ENCODE results near the gene PCYT1B. TPM values are rescaled to one million over a fixed set of nuclear protein-coding genes. Genes with fewer than 3 reads are reported as not detected.
A peak's percentile ranks its signal among the peaks of the same experiment; 100 is the strongest.

The PCYT1B gene
- total and polyA plus RNA-seq, 2 experiments from 2014 or later, result 5.8 to 14.6 TPM

GRCh38 chrX:24657671-24658386 is 10.7 kb upstream of the PCYT1B start:
- Histone ChIP-seq H4K20me1 (replicated peaks; ENCODE audit: insufficient read depth) (no peaks in the 10 kb centered on the region), H3K4me2 (peak overlapping the region; percentile 51; the same call in 1 of the 2 replicates), H3K4me3 (no peak overlapping the region), H3K4me1 (ENCODE audit: insufficient read depth) (peaks cover 13% of the 10 kb centered on the region), H2AFZ (peak overlapping the region; percentile 66; the same call in 1 of the 2 replicates), H3K27me3 (ENCODE audit: insufficient read depth) (no peaks in the 10 kb centered on the region), H3K9me2 (ENCODE audit: insufficient read depth) (no peaks in the 10 kb centered on the region), H3K79me2 (replicated peaks; ENCODE audit: insufficient read depth) (no peaks in the 10 kb centered on the region), H3F3A (replicated peaks; ENCODE audit: low read depth) (no peaks in the 10 kb centered on the region), H3K36me3 (ENCODE audit: insufficient read depth) (no peaks in the 10 kb centered on the region), H3K27ac (ENCODE audit: low read depth) (no peak overlapping the region)
- Mint-ChIP-seq H3K27ac (peak overlapping the region; percentile 43; the same call in 1 of the 2 replicates), H3K4me3 (no peak overlapping the region), H3K36me3 (ENCODE audit: low read depth) (no peaks in the 10 kb centered on the region), H3K9me3 (no peaks in the 10 kb centered on the region; the same call in 1 of the 3 replicates), H3K4me1 (peaks cover 13% of the 10 kb centered on the region), H3K27me3 (ENCODE audit: insufficient read depth, low read depth, poor library complexity) (no peaks in the 10 kb centered on the region)
- DNase-seq (ENCODE audit: low spot score) (no peak), ATAC-seq (no peak)
- TF ChIP-seq EZH2 (IDR thresholded peaks at IDR 0.05; ENCODE audit: low read depth, unreplicated experiment) (no peak), ZNF462 (CRISPR knock-in tag; IDR thresholded peaks at IDR 0.05) (no peak), CREB1 (CRISPR knock-in tag; IDR thresholded peaks at IDR 0.05; ENCODE audit: low read depth) (no peak), ETS1 (IDR thresholded peaks at IDR 0.05) (no peak), REST (IDR thresholded peaks at IDR 0.05; ENCODE audit: unreplicated experiment) (no peak), CTCF (conservative IDR thresholded peaks at IDR 0.05; ENCODE audit: low read depth in 2 of 2) (no peak), EZH2phosphoT487 (IDR thresholded peaks at IDR 0.05; ENCODE audit: unreplicated experiment) (no peak), POLR2AphosphoS5 (IDR thresholded peaks at IDR 0.05; ENCODE audit: low read depth) (no peak), ZNF114 (CRISPR knock-in tag; IDR thresholded peaks at IDR 0.05) (no peak), ZNF331 (CRISPR knock-in tag; IDR thresholded peaks at IDR 0.05; ENCODE audit: low read depth) (no peak), JUNB (IDR thresholded peaks at IDR 0.05; ENCODE audit: unreplicated experiment) (no peak), NANOG (IDR thresholded peaks at IDR 0.05; ENCODE audit: borderline replicate concordance) (no peak), STAT1 (IDR thresholded peaks at IDR 0.05; ENCODE audit: unreplicated experiment) (no peak)

All from GM23338 (cell line).